Epidermal melanocyte (primary cell): ENCODE measurements around the gene AEN.

Source experiments
- DNase-seq: peaks from one replicate; pipeline ENCODE4 v3.0.0; 2011; ENCODE audit warnings: low spot score; ENCODE audit not compliant: insufficient read length

The AEN gene

DNA sequence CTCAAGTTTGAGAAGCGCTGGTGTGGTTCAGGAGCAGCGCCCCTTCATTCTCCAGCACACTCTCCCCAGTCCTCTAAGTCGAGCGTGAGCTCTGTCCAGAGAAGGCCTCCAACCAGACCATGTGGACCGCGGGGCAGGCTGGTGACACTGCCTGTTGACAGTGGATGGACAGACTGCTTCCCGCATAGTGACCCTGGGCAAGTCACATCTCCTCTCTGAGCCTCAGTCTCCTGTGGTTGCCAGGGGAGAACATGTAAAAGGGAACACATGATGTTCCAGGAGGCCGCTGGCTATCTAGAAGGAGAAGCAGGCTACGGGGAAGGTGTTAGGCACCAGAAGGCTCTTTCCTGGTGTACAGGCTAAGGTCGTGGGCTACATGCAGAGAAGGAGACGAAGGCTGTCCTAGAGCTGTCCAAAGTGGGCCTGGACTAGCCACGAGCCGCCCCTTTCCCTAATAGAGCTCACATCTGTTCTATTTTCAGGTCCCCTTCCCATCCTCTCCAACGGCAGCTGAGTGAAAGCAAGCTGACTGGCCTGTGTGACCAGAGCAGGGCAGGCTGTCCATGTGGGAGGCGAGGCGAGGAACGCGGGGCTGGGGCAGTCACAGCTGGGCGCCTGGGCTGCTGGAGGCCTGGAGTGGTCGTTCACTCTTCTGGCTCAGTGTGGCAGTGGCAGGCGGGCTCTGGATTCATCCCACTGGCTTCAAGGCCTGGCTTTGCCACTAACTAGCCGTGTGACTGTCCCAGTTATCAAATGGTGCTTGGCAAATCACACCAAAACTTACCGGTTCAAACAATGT lies 28.8 kb downstream of the AEN start:
- no peak for DNase-seq

DNA sequence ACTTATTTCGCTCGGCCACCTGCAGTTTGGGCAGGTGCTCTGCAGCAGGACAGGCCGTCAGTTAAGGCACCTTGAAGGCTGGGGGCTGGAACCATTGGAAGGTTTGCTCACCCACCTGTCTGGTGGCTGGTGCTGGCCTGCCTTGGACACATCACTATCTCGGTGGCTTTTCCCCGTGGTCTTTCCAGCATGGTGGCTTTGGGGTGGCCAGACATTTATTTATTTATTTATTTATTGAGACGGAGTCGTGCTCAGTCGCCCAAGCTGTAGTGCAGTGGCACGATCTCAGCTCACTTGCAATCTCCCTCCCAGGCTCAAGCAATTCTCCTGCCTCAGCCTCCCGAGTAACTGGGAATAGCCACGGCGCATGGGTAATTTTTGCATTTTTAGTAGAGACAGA lies 29.4 kb downstream of the AEN start:
- DNase-seq, result no peak

DNA sequence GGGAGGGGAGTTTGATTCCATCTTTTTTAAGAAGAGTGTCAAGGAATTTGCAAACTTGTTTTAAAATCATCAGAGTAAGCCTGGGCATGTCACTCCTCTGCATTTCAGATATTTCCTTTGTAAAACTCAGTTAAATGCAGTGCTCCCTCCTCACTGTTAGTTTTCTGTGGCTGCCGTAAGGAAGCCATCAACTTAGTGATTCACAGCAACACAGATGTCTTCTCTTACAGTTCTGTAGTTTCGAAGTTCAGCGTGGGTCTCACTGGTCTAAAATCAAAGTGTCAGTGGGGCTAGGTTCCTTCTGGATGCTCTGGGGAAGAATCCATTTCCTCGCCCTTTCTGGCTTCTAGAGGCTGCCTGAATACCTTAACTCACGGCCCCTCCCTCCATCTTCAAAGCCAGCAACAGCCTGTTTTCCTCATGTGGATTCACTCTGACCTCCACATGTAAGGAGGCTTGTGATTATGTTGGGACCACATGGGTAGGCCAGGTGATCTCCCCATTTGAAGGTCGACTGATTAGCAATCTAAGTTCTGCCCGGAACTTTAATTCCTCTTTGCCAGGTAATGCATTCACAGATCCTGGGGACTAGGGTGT lies 30.1 kb downstream of the AEN start:
- DNase-seq, result no peak

DNA sequence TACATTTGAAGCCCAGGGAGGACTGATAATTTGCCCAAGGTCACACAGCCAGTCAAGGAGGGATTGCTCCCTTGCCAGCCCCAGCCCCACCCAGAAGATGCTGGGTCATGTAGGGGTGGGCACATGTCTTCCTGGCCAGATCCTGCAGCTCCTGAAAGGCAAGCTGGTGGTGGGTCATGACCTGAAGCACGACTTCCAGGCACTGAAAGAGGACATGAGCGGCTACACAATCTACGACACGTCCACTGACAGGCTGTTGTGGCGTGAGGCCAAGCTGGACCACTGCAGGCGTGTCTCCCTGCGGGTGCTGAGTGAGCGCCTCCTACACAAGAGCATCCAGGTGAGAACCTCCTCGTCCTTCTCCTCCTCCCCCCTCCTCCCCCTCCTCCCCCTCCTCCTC lies 30.8 kb downstream of the AEN start:
- DNase-seq, result no peak

- DNase-seq, result no peak
Measured at GRCh38 chr15:88652456-88653199, 31.5 kb downstream of the AEN start.

- no peak for DNase-seq
Measured at GRCh38 chr15:88653200-88654064, 32.3 kb downstream of the AEN start.

- DNase-seq, result no peak
Measured at GRCh38 chr15:88654430-88655102, 33.4 kb downstream of the AEN start.

DNA sequence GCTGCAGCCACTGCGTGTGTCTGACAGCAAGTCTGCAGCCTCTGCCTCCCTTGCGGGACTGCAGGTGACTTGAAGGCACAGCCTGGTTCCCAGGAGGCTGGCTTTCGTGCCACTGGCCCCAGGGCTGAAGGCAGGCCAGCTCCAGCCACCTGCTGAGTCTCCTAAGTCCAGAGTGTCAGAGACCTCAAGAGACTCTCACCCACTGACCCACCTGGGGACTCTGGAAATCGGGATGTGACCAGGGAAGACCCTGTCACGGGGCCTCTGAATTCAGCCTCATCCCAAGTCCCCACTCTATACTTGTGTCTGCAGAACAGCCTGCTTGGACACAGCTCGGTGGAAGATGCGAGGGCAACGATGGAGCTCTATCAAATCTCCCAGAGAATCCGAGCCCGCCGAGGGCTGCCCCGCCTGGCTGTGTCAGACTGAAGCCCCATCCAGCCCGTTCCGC lies 34.0 kb downstream of the AEN start:
- no peak for DNase-seq

- no peak for DNase-seq
Measured at GRCh38 chr15:88655800-88656488, 34.8 kb downstream of the AEN start.

- no peak for DNase-seq
Measured at GRCh38 chr15:88656760-88657221, 35.7 kb downstream of the AEN start.

- DNase-seq, result peak; percentile 49
Measured at GRCh38 chr15:88657326-88658069, 36.4 kb downstream of the AEN start.

GRCh38 chr15:88658070-88658965 lies 37.2 kb downstream of the AEN start:
- DNase-seq, result no peak

- no peak for DNase-seq
Measured at GRCh38 chr15:88658972-88659931, 38.1 kb downstream of the AEN start.

DNA sequence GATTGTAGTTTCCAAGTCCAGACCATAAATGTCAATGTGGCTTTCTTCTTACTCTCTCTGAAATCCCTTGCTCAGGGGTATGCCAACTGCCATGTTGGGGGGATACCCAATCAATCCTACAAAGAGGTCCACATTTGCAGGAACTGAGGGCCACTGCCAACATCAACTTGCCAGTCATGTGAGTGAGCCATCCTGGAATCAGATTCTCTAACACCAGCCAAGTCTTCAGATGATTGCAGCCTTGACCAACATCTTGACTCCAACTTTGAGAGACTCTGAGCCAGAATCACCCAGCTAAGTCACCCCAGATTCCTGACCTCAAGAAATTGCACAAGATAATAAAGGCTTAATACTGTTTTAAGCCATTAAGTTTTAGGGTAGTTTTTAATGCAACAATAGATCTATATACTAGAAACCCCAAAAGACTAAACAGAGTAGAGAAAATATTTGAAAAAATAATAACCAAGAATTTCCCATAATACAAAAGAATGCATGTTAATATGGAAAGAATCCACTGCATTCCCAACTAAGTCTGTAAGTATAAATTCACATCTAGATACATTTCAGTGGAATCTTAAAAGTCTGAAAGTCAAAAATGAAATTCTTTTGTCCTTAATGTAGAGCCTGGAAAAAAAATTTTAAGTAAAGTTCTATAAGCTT lies 40.0 kb downstream of the AEN start:
- DNase-seq, result no peak

DNA sequence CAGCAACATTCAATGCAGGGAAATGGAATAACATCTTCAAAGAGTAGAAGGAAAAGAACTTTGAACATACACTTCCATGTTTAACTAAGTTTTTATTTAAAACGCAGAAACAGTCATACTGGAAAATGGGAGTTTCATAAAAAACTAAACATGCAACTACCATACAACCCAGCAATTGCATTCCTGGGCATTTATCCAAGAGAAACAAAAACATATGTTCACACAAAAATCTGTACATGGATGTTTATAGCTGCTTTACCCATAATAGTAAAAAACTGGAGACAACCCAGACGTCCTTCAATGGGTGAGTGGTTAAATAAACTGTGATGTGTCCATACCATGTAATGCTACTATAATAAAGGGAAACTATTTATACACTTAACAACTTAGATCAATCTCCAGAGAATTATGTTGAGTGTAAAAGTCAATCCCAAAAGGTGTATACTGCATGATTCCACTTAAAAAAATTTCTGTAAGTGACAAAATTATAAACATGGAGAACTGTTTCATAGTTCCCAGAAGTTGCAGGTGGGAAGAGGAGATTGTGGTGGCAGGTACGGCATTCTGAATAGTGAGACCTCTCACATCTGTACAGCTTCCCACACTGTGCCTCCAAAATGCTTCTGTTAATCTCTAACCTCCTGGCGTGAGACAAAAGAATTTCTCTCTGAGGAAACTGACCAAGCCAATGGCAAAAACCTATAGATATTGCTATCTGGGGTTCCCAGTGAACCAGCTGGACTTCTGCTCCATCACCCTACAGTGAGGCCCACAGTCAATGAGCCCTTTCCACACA lies 40.8 kb downstream of the AEN start:
- DNase-seq, result no peak

- DNase-seq, result no peak
Measured at GRCh38 chr15:88663141-88663621, 42.0 kb downstream of the AEN start.
